BLaER1 (cell line): ENCODE data around the gene NACC2.

ENCODE experiments used
- H3K27ac ChIP-seq: shearing (Covaris generic); formaldehyde crosslinking; 2 replicates; pipeline ENCODE4 v1.8.1; 2022
- H3K27me3 ChIP-seq: shearing (Covaris generic); formaldehyde crosslinking; 2 replicates; pipeline ENCODE4 v1.8.1; 2022
- H3K36me3 ChIP-seq: shearing (Covaris generic); formaldehyde crosslinking; 2 replicates; pipeline ENCODE4 v1.8.1; 2022
- H3K4me1 ChIP-seq: shearing (Covaris generic); formaldehyde crosslinking; 2 replicates; pipeline ENCODE4 v1.8.1; 2022
- H3K4me2 ChIP-seq: shearing (Covaris generic); formaldehyde crosslinking; 2 replicates; pipeline ENCODE4 v1.8.1; 2022
- H3K4me3 ChIP-seq: shearing (Covaris generic); formaldehyde crosslinking; 2 replicates; pipeline ENCODE4 v1.8.1; 2022
- H3K9ac ChIP-seq: shearing (Covaris generic); formaldehyde crosslinking; 2 replicates; pipeline ENCODE4 v1.8.1; 2022
- H3K9me3 ChIP-seq: shearing (Covaris generic); formaldehyde crosslinking; 2 replicates; pipeline ENCODE4 v1.8.1; 2022
- H4K20me1 ChIP-seq: shearing (Covaris generic); formaldehyde crosslinking; 2 replicates; pipeline ENCODE4 v1.8.1; 2022
- Cebpa-rat ChIP-seq: shearing (Covaris generic); IDR thresholded peaks from 2 replicates; pipeline ENCODE4 v1.8.1; 2022

NACC2 gene

DNA sequence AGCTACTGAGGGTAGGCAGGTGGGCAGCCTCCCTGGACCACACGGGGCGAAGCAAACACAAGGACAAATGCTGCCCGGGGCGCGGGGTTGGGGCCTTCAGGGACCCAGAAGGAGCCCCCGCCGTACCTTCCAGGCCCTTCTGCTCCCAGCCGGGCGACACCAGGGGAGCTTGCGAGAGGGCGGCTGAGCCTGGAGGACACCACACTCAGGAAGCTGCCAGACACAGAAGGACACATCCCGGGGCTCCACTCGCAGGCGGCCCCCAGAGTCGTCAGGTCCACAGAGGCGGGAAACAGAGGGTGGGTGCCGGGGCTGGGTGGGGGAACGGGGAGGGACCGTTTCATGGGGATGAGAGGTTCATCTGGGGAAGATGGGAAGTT is 75.4 kb downstream of the NACC2 start:
- no peak overlapping the region for H3K4me3 ChIP-seq
- H3K4me2 ChIP-seq: no peak overlapping the region
- no peaks in the 10 kb centered on the region for H3K9me3 ChIP-seq
- H3K27me3 ChIP-seq: no peaks in the 10 kb centered on the region
- TF ChIP-seq Cebpa-rat: no peak
- no peaks in the 10 kb centered on the region for H3K36me3 ChIP-seq
- no peaks in the 10 kb centered on the region for H4K20me1 ChIP-seq
- H3K4me1 ChIP-seq: peaks cover 52% of the 10 kb centered on the region
- no peak overlapping the region for H3K9ac ChIP-seq
- H3K27ac ChIP-seq: no peak overlapping the region

DNA sequence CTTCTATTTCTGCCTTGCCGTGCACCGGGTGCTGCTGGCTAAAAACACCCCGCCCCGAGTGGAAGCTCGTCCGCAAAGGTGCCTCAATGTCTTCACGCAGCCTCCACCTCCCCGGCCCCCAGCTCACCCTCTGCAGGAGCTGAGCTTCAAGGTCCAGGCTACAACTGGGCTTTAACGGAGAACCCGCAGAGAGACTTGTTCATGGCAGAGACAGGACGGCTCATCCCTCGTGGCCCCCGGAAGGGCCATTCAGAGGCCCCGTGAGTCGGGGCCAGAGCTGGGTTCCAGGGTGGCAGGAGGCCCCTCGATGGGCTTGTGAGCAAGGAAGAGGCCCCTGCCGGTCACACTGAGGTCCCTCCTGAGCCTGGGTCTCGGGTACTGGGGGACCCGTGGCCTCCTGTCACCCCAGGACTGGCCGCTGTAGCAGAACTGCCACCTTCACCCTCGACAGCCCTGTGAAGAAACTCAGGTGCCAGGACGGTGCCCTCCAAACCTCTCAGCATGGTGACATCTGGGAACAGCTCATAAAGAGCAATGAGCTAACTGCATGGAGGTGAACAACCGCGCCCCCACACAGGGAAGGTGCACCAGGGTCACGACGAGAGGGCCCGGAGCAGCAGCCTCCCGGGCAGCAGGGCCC is 75.9 kb downstream of the NACC2 start:
- Histone ChIP-seq H3K9me3 (no peaks in the 10 kb centered on the region), H3K27me3 (no peaks in the 10 kb centered on the region), H3K4me2 (no peak overlapping the region), H3K4me3 (no peak overlapping the region), H4K20me1 (no peaks in the 10 kb centered on the region), H3K36me3 (no peaks in the 10 kb centered on the region), H3K27ac (no peak overlapping the region), H3K9ac (no peak overlapping the region), H3K4me1 (peaks cover 54% of the 10 kb centered on the region)
- no peak for TF ChIP-seq Cebpa-rat

DNA sequence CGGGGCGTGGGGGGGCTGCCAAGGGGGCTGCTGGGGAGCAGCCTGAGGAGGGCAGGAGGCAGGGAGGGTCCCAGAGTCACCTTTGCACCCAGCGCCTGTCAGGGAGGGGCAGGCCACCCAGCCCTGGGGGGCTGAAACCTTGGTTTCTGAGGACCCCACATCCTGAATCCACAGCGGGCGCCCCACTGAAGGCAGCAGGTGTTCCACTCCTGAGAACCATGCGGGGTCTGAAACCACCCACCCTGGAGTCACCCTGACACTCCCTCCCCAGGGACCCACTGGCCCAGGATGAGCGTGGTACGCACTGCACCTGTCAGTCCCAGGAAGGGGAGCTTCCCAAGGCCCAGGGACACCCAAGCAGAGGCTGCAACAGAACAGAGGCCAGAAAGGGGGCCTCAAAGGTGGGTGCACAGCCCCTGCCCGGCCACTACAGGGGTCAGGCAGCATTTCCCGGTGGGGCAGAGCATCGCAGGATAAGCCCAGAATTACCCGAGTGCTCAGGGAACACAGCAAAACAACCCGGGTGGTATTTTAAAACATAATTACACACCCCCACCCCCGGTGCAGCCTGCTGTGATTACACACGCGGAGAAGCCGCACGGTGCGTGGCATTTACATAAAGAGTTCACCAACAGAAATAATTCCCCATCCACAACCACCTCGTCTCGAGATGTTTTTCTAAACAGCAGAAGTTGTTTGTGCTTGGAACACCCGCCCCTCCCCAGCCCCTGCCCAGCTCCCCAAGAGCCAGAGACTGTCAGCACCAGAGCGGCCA is 76.6 kb downstream of the NACC2 start:
- no peaks in the 10 kb centered on the region for H4K20me1 ChIP-seq
- no peak overlapping the region for H3K9ac ChIP-seq
- H3K4me3 ChIP-seq: no peak overlapping the region
- peak overlapping the region; percentile 55 for H3K4me2 ChIP-seq
- TF ChIP-seq Cebpa-rat: no peak
- H3K27ac ChIP-seq: no peak overlapping the region
- H3K9me3 ChIP-seq: no peaks in the 10 kb centered on the region
- H3K4me1 ChIP-seq: peaks cover 48% of the 10 kb centered on the region
- H3K27me3 ChIP-seq: no peaks in the 10 kb centered on the region
- no peaks in the 10 kb centered on the region for H3K36me3 ChIP-seq

DNA sequence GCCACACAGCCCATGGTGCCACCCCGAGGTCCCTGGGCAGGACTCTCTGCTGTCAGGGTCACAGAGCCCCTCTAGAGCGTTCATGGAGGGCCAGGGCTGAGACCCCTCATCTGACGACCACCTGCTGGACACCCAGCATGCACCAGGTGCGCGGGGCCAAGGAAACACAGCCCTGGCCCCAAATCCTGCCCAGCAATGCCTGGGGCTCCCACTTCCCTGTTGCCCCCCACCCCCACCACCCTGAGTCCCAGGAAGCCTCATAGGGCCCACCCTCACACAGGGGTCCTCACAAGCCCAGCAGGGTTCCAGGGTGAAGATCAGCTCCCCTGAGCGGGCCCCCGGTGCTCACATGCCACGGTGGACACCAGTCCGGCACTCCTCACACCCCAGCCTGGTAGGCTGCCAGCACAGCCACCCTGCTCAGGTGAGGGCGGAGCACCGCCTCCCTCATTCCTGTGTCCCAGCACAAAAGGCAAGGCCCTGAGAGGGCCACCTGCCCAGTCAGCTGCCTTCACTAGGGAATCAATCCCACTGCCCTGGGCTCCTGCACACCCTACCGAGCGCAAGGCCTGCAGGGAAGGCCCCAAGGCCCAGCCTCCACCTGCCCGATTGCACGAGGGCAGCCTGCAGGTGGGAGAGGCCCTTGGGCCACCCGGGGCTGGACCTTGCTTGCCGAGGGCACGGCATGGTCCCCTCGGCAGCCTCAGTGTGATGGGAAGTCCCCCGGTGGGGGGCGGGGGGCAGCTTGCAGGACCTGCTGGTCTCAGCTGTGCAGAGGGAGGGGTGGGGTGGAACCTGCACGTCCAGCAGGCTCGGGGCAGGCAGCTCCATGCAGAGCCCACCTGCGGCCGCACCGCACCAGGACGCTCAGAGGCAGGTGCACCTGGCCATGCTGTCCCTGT is 77.5 kb downstream of the NACC2 start:
- H3K4me2 ChIP-seq: peak overlapping the region; percentile 55; the same call in 1 of the 2 replicates
- H3K27me3 ChIP-seq: no peaks in the 10 kb centered on the region
- no peak overlapping the region for H3K9ac ChIP-seq
- peaks cover 52% of the 10 kb centered on the region for H3K4me1 ChIP-seq
- H4K20me1 ChIP-seq: no peaks in the 10 kb centered on the region
- H3K4me3 ChIP-seq: no peak overlapping the region
- no peak overlapping the region for H3K27ac ChIP-seq
- no peak for TF ChIP-seq Cebpa-rat
- H3K36me3 ChIP-seq: no peaks in the 10 kb centered on the region
- H3K9me3 ChIP-seq: no peaks in the 10 kb centered on the region

DNA sequence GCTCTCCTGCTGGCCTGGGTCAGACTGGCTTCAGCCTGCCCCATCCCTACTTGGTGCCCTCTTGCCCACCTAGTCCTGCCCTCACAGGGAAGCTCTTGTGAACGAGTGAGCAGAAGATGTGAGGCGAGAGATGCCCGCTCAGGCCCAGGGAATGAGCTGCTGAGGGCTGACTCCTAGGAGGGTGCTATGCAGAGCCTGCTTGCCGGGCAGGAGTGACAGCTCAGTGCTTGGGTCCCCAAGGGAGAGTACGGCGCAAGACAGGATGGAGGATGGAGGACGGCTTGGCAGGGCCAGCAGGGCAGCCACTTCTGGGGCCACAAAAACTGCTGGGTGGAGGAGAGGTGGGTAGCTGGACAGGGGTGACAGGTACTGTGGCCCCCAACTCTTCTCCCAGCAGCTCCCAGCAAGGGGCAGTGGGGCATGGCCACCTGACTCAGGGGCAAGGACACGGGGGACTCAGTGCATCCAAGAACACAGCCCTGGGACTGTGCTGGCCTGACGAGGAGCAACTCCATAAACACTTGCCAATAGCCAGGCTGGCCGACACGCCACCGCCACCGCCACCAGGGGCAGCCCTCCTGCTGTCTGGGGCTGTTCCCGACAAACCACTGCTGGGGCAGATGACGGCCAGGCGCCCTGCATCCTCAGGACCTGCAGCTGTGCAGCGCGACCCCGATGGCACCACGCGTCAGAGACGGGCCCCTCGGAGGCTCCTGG is 78.4 kb downstream of the NACC2 start:
- no peak for TF ChIP-seq Cebpa-rat
- Histone ChIP-seq H3K4me1 (peaks cover 61% of the 10 kb centered on the region), H3K4me3 (no peak overlapping the region), H3K36me3 (no peaks in the 10 kb centered on the region), H3K9ac (no peak overlapping the region), H3K27me3 (no peaks in the 10 kb centered on the region), H3K4me2 (peak overlapping the region; percentile 30), H3K27ac (no peak overlapping the region), H3K9me3 (no peaks in the 10 kb centered on the region), H4K20me1 (no peaks in the 10 kb centered on the region)

DNA sequence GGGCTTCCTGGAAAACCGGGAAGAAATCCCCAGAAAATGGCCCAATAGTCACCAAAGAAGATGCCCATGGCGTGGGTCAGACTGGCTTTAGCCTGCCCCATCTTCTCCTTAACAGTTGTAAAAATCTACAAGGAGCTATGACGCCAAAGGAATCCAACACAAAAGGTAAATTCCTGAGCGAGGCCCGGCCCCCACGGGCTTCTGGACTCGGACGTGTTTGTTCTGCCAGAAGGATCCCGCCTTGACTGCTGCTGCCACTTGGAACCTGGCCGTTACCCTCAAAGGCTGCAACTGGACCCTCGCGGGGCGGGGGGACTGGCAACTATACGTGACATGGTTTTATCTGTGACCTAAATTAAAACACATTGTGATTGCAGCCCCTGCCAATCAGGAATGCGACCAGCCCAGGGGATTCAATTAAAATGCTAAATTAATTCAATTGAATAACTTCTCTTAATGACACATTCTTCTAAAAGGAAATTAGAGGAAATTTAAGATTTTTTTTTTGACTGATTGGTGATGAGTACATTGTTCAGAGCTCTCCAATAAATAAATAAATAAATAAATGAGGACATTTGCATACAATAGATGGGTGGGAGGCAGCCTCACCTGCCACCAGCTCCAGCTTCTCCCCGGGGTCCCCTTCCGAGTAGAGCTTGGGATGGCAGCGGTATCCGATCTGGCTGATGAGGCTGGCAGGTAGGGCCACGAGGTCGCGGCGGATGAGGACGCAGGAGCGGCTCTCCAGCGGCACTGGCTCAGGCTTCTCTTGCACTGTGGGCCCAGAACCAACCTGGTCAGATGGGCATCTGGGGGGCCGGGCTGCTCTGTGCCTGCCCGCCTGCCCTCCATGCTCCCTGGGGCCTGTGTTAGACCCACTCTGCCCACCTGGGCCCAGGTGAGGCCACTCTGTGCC is 79.2 kb downstream of the NACC2 start:
- H3K4me2 ChIP-seq: peak overlapping the region; percentile 30
- no peak overlapping the region for H3K9ac ChIP-seq
- no peaks in the 10 kb centered on the region for H4K20me1 ChIP-seq
- no peaks in the 10 kb centered on the region for H3K36me3 ChIP-seq
- H3K4me3 ChIP-seq: no peak overlapping the region
- TF ChIP-seq Cebpa-rat: no peak
- H3K27me3 ChIP-seq: no peaks in the 10 kb centered on the region
- peaks cover 69% of the 10 kb centered on the region for H3K4me1 ChIP-seq
- H3K27ac ChIP-seq: no peak overlapping the region
- no peaks in the 10 kb centered on the region for H3K9me3 ChIP-seq

DNA sequence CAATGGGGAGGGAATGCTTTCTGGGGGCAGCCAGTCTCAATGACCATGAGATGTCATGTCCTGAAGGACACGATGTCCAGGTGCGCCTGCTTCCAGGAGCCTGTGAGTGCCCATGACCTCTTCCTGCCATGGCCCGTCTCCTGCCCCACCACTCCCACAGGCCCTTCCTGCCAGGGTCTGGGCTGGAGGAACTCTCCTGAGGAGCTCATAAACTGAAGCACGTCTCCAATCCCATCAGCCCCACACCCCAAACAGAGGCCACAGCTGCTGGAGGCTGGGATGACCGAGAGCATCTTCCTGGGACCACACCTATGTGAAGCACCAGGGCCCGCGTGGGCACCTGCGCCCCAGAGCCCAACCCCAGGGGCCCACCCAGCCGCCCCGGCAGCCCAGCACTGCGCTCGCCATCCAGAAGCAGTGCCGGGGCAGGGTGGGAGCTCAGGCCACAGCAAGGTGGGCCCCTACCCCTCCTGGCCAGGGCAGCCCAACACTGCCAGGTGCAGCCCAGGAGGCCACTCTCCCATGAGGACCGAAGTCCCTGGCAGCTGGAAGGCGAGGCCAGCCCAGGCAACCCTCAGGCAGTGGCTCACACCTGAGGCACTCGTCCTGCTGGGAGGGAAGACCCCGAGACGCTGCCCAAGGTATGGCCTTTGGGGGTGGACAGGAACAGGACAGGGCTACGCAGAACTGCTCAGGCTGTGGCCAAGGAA is 80.0 kb downstream of the NACC2 start:
- H3K27me3 ChIP-seq: no peaks in the 10 kb centered on the region
- no peak overlapping the region for H3K4me2 ChIP-seq
- peaks cover 73% of the 10 kb centered on the region for H3K4me1 ChIP-seq
- no peak for TF ChIP-seq Cebpa-rat
- no peak overlapping the region for H3K4me3 ChIP-seq
- no peak overlapping the region for H3K27ac ChIP-seq
- no peaks in the 10 kb centered on the region for H3K36me3 ChIP-seq
- H3K9me3 ChIP-seq: no peaks in the 10 kb centered on the region
- no peaks in the 10 kb centered on the region for H4K20me1 ChIP-seq
- H3K9ac ChIP-seq: no peak overlapping the region

DNA sequence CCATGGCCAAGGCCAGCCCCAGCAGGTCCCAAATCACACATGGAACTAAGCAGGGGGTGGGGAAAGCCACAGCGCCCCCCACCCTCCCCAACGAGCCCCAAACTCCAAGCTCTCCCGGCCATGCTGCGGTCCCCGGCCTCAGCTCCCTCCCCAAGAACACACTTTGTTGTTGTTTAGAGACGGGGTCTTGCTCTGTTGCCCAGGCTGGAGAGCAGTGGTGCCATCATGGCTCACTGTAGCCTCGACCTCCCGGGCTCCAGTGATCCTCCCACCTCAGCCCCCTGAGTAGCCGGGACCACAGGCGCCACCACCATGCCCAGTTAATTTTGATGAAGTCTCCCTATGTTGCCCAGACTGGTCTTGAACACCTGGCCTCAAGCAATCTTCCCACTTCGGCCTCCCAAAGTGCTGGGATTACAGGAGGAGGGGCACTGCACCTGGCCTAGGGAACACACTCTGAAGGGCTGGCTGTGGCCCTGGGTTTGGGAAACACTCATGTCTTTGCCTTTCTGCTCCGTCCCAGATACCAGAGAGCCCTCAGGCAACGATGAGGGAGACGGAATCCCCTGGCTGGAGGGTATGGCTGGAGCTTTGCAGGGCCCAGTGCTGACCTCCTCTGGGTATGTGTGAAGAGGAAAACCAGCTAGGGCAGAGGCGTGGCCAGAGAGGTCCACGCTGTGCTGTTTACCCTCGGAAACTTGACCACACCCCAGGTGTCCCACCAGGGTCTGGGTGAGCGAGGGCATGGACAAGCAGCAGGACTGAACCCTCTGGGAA is 80.8 kb downstream of the NACC2 start:
- Histone ChIP-seq H3K36me3 (no peaks in the 10 kb centered on the region), H3K4me1 (peaks cover 78% of the 10 kb centered on the region), H3K4me3 (no peak overlapping the region), H3K9ac (no peak overlapping the region), H3K4me2 (no peak overlapping the region), H4K20me1 (no peaks in the 10 kb centered on the region), H3K9me3 (no peaks in the 10 kb centered on the region), H3K27me3 (no peaks in the 10 kb centered on the region), H3K27ac (no peak overlapping the region)
- TF ChIP-seq Cebpa-rat: no peak
